SK-N-SH (cell line): Measurements from ENCODE around the gene CBX6.

Source experiments
- CTCF ChIP-seq: fragments of 200-600 bp; sonication (generic); IDR thresholded peaks from 2 replicates; pipeline ENCODE4 v1.6.1; 2017; ENCODE audit warnings: antibody characterized with exemption, mild to moderate bottlenecking, moderate library complexity
- FOXJ3 ChIP-seq: sonication (generic); formaldehyde crosslinking; IDR thresholded peaks from 2 replicates; pipeline ENCODE4 v1.5.1; 2020; ENCODE audit warnings: mild to moderate bottlenecking, missing genetic modification reagents
- GABPA ChIP-seq: IDR thresholded peaks from 2 replicates; pipeline ENCODE4 v1.4.0; 2012; ENCODE audit warnings: low read depth, mild to moderate bottlenecking
- JUND ChIP-seq: IDR thresholded peaks from 2 replicates; pipeline ENCODE4 v1.4.0; 2012
- MAX ChIP-seq: IDR thresholded peaks from 2 replicates; pipeline ENCODE4 v1.4.0; 2012; ENCODE audit warnings: low read depth
- POLR2AphosphoS5 ChIP-seq: IDR thresholded peaks from 2 replicates; pipeline ENCODE4 v1.6.1; 2012; ENCODE audit warnings: low read depth, low read length
- SMC3 ChIP-seq: IDR thresholded peaks from 2 replicates; pipeline ENCODE4 v1.6.1; 2012; ENCODE audit warnings: low read depth, low read length, improper control_type of control experiment
- YY1 ChIP-seq: IDR thresholded peaks from 2 replicates; pipeline ENCODE4 v1.4.0; 2012; ENCODE audit warnings: low read depth, mild to moderate bottlenecking

- TF ChIP-seq CTCF (no peak), MAX (no peak), YY1 (no peak), GABPA (no peak), FOXJ3 (CRISPR knock-in tag) (no peak), JUND (no peak), POLR2AphosphoS5 (no peak), SMC3 (no peak)
Measured at GRCh38 chr22:38828191-38828590, 43.8 kb downstream of the CBX6 start.
